Urinary bladder (tissue), 4 donors: ENCODE results near the gene DIAPH2. TPM values are rescaled to one million over a fixed set of nuclear protein-coding genes. Genes with fewer than 3 reads are reported as not detected.

Source experiments
- DNase-seq: peaks from one replicate; pipeline ENCODE4 v3.0.0-alpha.2; 2015; ENCODE audit errors: extremely low spot score
- H3K27ac ChIP-seq: one replicate; pipeline ENCODE4 v1.5.1; 2013; ENCODE audit warnings: low read depth, mild to moderate bottlenecking, moderate library complexity
- H3K36me3 ChIP-seq: one replicate; pipeline ENCODE4 v1.6.1; 2013; ENCODE audit warnings: mild to moderate bottlenecking, moderate library complexity; ENCODE audit not compliant: insufficient read depth
- H3K4me1 ChIP-seq: one replicate; pipeline ENCODE4 v1.6.1; 2013; ENCODE audit warnings: mild to moderate bottlenecking, moderate library complexity; ENCODE audit not compliant: insufficient read depth
- H3K4me3 ChIP-seq: one replicate; pipeline ENCODE4 v1.5.1; 2013; ENCODE audit warnings: low read depth, low read length
- WGBS: extraction: QIAGEN DNeasy Blood & Tissue Kit; methylation state at CpG from one replicate; pipeline ENCODE4 v1.1.7; 2013; 5-methylcytosine and 5-hydroxymethylcytosine counted together
- polyA plus RNA-seq: library from polyadenylated mRNA; stranded (reverse); fragments of 200-250 nt; gene quantifications from one replicate; pipeline ENCODE4 v1.2.3, GENCODE V29; 2013
- total RNA-seq: library from RNA; depleted of rRNA; stranded (reverse); fragments of >200 nt; gene quantifications from one replicate; pipeline ENCODE4 v1.2.3, GENCODE V29; 2014
- donor health status: healthy with polysubstance abuse.
- donor health status: healthy.

Gene DIAPH2
- total and polyA plus RNA-seq, 2 donors: 11.8 to 52.2 TPM

DNA sequence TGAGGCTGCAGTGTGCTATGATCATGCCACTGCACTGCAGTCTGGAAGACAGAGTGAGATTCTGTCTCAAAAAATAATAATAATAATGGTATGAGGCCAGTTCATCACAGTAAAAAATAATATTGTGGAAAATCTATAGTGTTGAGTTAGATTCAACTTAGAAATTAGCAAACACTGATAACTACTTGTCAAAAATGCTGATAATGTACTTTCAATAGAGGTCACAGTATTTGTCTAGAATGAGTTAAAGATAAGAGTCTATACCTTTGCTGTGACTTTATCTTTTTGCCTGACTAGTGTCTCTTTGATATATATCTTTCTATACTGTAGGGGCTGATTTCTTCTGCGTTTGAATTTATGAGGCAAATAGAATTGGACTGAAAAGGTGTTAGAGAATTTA, 629.7 kb downstream of the DIAPH2 start:
- Histone ChIP-seq H3K27ac (no peak overlapping the region), H3K36me3 (peaks cover 2% of the 10 kb centered on the region), H3K4me3 (no peak overlapping the region), H3K4me1 (no peaks in the 10 kb centered on the region)
- no peak for DNase-seq
- WGBS: 71% methylated on average over 1 of the region's 1 CpG

DNA sequence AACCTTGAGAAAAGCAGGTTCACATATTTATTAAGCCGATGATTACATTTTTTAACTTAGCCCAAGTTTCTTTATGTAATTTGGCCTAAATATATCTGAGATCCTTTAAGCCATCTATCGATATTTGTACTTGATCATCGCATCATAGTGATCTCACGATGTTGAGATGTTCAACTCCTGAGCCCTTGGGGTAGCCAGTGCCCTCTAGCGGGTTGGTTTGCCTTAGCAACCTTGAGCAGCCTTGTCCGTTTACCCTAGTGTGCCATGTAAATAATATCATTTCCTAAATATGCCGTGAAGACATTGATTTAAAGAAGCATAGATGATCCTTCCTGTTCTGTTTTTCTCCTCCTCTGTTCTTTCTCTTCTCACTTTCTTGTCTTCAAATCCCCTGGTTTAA, 631.3 kb downstream of the DIAPH2 start:
- Histone ChIP-seq H3K4me3 (no peak overlapping the region), H3K4me1 (no peaks in the 10 kb centered on the region), H3K36me3 (peaks cover 2% of the 10 kb centered on the region), H3K27ac (no peak overlapping the region)
- 93% methylated on average over 7 of the region's 7 CpGs for WGBS
- no peak for DNase-seq

DNA sequence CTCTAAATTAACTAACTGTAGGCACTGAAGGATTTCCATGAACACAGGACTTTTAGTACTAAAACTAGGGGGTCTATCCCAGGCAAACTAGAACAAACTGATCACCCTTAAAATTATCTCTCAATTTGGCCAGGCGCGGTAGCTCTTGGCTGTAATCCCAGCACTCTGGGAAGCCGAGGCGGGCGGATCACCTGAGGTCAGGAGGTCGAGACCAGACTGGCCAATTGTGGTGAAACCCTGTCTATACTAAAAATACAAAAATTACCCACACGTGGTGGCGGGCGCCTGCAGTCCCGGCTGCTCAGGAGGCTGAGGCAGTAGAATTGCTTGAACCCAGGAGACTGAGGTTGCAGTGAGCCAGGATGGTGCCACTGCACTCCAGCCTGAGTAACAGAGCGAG, 635.7 kb downstream of the DIAPH2 start:
- H3K4me3 ChIP-seq: no peak overlapping the region
- 89% methylated on average over 11 of the region's 11 CpGs for WGBS
- H3K27ac ChIP-seq: no peak overlapping the region
- H3K36me3 ChIP-seq: peaks cover 2% of the 10 kb centered on the region
- DNase-seq: no peak
- H3K4me1 ChIP-seq: no peaks in the 10 kb centered on the region

DNA sequence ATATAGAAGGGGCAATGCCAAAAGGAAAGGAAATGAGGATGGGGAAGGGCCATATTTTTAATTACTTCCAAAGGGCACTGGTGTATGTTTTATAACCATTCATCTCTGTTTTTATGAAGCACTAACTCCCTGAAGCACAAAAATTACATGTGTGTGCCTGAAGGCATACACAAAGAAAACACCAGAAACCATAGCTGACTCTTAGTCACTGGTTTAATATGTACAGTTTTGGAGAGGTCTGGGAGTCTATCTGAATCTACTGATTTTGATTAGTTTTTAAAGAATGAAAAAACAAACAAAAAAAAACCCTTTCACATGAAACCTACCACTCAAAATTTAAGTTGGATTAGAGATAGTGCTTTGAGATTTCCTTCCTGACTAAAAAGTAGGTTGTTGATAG, 637.8 kb downstream of the DIAPH2 start:
- Histone ChIP-seq H3K4me3 (no peak overlapping the region), H3K4me1 (no peaks in the 10 kb centered on the region), H3K27ac (no peak overlapping the region), H3K36me3 (no peaks in the 10 kb centered on the region)
- DNase-seq: no peak

DNA sequence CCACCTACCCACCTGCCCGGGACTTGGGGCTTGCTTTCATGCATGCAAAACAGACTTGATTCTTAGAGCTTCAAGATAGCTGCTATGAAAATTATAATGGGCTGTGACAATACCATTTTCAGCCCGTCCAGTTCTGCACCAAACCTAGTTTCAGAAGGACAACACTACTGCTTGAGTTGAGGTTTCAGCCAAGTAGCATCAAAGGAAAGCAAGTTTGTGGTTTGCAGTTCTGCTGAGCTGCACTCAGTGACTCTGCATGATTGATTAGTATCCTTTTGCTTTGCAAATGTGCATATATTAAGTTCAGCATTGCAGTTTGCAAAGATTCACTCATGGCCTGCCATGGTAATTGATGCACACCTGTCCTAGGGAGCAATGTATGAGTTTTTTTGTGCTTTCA, 641.8 kb downstream of the DIAPH2 start:
- H3K27ac ChIP-seq: no peak overlapping the region
- H3K4me3 ChIP-seq: no peak overlapping the region
- no peaks in the 10 kb centered on the region for H3K4me1 ChIP-seq
- DNase-seq: no peak
- 83% methylated on average over 2 of the region's 2 CpGs for WGBS
- H3K36me3 ChIP-seq: no peaks in the 10 kb centered on the region

DNA sequence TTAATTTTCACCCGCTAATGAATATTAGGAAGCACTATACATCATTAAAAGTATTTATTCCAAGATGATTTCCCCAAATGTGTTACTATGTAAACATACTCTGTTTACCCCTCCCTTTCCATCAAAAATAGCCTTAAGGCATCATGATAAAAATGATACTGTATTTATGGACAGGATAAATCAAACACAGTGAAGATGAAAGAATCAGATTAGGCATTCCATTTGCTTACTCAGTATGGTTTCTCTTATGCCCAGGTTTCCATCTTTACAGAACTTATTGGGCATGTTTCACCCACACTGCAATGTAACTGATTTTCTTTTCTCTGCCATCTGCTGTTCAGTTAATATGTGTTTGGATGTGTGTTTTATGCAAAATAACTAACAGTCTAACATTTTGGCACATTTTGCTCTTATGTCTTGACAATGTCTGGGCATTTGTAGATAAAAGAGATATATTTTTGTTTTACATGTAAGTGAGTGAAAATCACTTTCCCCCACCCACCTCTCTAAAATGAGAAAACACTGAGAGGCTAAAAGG, 644.3 kb downstream of the DIAPH2 start:
- no peak overlapping the region for H3K27ac ChIP-seq
- no peaks in the 10 kb centered on the region for H3K36me3 ChIP-seq
- no peak for DNase-seq
- WGBS: 96% methylated on average over 1 of the region's 1 CpG
- H3K4me1 ChIP-seq: no peaks in the 10 kb centered on the region
- no peak overlapping the region for H3K4me3 ChIP-seq

DNA sequence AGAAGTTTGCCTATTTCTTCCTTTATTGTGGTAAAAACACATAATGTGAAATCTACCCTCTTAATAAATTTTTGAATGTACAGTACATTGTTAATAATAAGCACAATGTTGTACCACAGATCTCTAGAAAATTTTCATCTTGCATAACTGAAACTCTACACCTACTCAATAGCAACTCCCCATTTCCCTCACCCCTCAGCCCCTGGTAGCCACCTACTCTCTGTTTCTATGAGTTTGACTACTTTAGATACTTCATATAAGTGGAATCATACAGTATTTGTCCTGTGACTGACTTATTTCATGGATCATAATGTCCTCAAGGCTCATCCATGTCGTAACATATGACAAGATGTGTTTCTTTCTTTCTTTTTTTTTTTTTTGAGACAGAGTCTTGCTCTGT, 645.5 kb downstream of the DIAPH2 start:
- H3K27ac ChIP-seq: no peak overlapping the region
- H3K36me3 ChIP-seq: no peaks in the 10 kb centered on the region
- 100% methylated on average over 1 of the region's 1 CpG for WGBS
- no peak overlapping the region for H3K4me3 ChIP-seq
- no peaks in the 10 kb centered on the region for H3K4me1 ChIP-seq
- no peak for DNase-seq

DNA sequence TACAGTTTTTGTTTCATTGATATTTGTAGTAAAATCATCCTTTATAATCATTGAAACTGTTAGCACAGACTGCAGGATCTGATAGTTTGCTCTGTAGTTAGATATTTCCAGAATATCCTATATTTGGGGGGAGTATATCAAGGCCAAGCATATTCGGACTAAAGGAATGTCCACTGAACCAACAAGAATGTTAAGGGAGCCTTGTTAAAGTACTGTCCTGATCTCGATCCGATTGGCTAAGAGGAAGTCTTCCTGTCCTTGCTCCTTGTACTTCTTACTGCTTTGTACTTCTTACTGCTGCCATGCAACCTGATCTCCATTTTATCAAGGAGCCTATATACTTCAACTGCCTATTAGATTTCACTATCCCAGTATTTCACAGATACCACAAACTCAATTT, 648.3 kb downstream of the DIAPH2 start:
- no peak overlapping the region for H3K27ac ChIP-seq
- no peaks in the 10 kb centered on the region for H3K36me3 ChIP-seq
- DNase-seq: no peak
- WGBS: 69% methylated on average over 3 of the region's 3 CpGs
- no peak overlapping the region for H3K4me3 ChIP-seq
- no peaks in the 10 kb centered on the region for H3K4me1 ChIP-seq

DNA sequence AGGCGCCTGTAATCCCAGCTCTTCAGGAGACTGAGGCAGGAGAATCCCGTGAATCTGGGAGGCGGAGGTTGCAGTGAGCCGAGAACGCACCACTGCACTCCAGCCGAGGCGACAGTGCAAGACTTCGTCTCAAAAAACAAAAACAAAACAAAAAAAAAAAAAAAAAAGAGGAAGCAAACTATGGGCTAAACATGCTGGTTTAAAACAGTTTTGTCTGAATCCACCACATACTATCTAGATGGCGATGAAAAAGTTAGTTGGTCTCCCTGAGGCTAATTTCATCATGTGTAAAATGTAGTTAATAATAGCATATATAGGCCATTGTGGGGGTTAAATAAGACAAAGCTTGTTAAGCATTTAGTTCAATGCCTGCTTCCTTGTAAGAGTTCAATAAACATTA, 650.2 kb downstream of the DIAPH2 start:
- no peak overlapping the region for H3K4me3 ChIP-seq
- WGBS: 97% methylated on average over 9 of the region's 9 CpGs
- H3K36me3 ChIP-seq: no peaks in the 10 kb centered on the region
- no peak overlapping the region for H3K27ac ChIP-seq
- no peaks in the 10 kb centered on the region for H3K4me1 ChIP-seq
- DNase-seq: no peak

DNA sequence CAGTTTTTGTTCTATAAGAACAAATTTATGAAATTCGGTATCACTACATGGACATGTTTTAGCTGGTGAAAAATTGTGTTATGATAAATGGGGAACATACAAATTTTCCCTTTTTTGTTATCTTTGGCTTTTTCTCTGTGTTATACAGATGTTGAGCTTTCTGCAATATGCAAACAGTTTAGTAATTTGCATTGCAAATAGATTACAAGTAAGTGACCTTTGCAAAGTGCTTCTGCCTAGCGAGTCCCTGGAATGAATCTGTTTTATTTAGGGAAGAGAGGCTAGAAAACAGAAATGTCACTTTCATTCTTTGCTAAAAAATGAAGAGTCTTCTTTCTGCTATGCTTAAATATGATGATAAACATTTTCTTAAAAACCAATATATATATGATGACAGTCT, 660.1 kb downstream of the DIAPH2 start:
- WGBS: 51% methylated on average over 2 of the region's 2 CpGs

DNA sequence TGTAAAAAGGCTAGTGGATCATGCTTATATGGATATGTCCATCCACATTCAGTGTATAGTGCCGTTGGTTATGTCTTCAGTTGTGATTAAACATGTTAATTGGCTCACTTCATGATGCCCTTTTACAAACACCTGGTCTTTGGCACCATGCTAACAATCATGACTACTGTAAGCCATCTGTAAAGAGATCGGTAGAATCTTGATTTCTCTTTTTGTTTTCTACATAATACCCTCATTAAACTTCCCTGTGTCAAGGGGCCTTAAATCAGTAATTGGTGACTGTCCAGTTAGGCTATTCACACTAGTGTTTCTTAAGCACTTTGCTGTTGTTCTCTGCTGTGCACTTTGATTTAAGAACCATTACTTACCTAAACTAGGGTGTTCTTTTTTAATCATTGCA, 674.3 kb downstream of the DIAPH2 start:
- 90% methylated on average over 2 of the region's 2 CpGs for WGBS
- H3K36me3 ChIP-seq: no peaks in the 10 kb centered on the region

More for the DNA sequence above, 660.1 kb downstream of the DIAPH2 start:
- Histone ChIP-seq H3K4me3 (no peak overlapping the region), H3K27ac (no peak overlapping the region), H3K4me1 (no peaks in the 10 kb centered on the region), H3K36me3 (no peaks in the 10 kb centered on the region)
- no peak for DNase-seq

DNA sequence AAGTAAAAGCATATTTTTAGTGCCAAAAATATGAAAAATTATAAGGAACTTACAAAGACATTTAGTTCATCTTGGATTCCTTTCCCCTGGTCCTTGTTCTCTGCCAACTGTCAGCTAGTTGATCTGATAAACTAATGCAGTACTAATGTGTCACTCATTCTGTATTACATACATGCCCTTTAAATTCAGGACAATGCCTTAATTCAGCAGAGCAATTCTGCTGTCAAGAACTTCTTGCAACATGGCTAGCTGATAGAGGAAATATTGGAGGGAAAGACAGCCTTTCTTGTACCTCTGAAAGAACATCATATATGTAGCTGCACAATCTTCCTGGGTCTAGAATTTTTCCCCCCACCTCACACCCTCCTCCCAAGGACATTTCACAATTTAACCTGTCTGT, 679.2 kb downstream of the DIAPH2 start:
- DNase-seq: no peak
- Histone ChIP-seq H3K27ac (no peak overlapping the region), H3K4me3 (no peak overlapping the region), H3K36me3 (no peaks in the 10 kb centered on the region), H3K4me1 (no peaks in the 10 kb centered on the region)

More for the DNA sequence above, 674.3 kb downstream of the DIAPH2 start:
- DNase-seq: no peak
- no peak overlapping the region for H3K27ac ChIP-seq
- H3K4me3 ChIP-seq: no peak overlapping the region
- no peaks in the 10 kb centered on the region for H3K4me1 ChIP-seq

DNA sequence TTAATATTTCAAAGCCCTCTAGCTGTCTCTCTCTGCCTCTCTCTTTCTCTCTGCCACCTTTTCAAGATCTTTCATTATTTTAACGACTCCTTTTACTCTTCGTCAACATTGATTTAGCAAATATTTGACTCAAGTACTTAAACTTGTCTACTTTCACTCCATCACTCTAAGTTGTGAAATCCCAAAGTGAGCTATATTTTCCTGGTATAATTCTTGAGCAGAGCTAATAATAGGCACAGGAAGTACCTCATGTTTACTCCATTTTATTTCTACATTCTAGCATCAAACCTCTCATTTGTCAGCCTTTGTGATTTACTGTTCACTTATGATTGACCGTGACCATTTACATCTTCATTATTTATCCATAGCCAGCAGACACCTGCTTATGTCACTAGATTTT, 681.6 kb downstream of the DIAPH2 start:
- no peak overlapping the region for H3K4me3 ChIP-seq
- H3K4me1 ChIP-seq: no peaks in the 10 kb centered on the region
- H3K36me3 ChIP-seq: no peaks in the 10 kb centered on the region
- DNase-seq: no peak
- H3K27ac ChIP-seq: no peak overlapping the region
- 89% methylated on average over 3 of the region's 3 CpGs for WGBS

DNA sequence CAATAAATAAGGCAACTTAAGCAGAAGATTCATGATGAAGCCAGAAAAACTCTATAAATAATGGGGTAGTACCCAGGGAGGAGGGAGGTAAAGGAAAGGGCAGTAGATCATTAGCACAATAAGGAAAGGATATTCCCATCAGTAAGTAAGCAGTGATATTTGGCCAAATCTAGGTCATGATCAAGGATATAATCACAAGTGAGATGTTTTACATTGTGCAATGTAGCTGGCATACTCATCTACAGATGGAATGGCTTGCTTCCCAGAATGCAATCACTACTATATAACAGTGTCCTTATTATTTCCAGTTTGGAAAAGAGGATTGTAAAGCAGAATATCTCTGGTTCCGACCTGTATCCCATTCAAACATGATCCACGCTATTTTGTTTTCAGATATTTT, 682.5 kb downstream of the DIAPH2 start:
- no peak overlapping the region for H3K4me3 ChIP-seq
- H3K27ac ChIP-seq: no peak overlapping the region
- no peaks in the 10 kb centered on the region for H3K36me3 ChIP-seq
- no peak for DNase-seq
- H3K4me1 ChIP-seq: no peaks in the 10 kb centered on the region
- WGBS: 71% methylated on average over 2 of the region's 2 CpGs

DNA sequence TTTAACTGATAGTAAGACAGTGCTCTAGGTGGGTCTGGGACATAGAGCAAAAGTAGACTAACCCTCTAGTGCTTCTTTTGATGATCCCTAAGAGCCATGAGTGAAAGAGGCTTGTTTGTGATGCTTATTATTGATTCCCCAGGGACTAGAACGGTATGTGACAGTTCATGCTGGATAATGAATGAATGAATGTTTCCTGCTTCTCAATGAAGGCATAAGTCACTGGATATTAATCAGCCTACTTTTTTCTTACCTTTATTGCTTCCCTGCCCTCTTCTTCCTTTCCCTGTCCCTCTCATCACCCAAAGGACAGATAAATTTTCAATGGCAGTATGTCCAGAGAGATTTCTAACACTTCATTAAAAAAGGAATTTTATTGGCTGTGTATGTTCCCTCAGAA, 685.3 kb downstream of the DIAPH2 start:
- Histone ChIP-seq H3K4me3 (no peak overlapping the region), H3K27ac (no peak overlapping the region), H3K36me3 (no peaks in the 10 kb centered on the region), H3K4me1 (no peaks in the 10 kb centered on the region)
- DNase-seq: no peak
- WGBS: 88% methylated on average over 1 of the region's 1 CpG
